WTC11 (cell line): ENCODE measurements around the gene VNN1. TPM values are rescaled to one million over a fixed set of nuclear protein-coding genes. Genes with fewer than 3 reads are reported as not detected.

ENCODE experiments used
- ATAC-seq: fragments of 200-7000 bp; cut with Tn5 transposase; 2 replicates; pipeline ENCODE4 v1.10.0; 2021; ENCODE audit warnings: mild to moderate bottlenecking, moderate library complexity
- CTCF ChIA-PET: fragments of 300-600 bp; sonication (Branson Sonifier 250); formaldehyde crosslinking; loops from one replicate; lab custom pipeline; 2021; ENCODE audit warnings: antibody characterized with exemption; lab: Charles Lee
- POLR2A ChIA-PET: fragments of 350-600 bp; sonication (Branson Sonifier 250); formaldehyde crosslinking; loops from one replicate; lab custom pipeline; 2021; ENCODE audit warnings: antibody characterized with exemption; lab: Charles Lee
- DNase-seq: peaks from one replicate; pipeline ENCODE4 v3.0.0; 2021; ENCODE audit warnings: low spot score
- H3K27ac Mint-ChIP-seq: 2 replicates; pipeline ENCODE4 v1.8.0; 2021; ENCODE audit warnings: mixed read lengths
- H3K27me3 Mint-ChIP-seq: 2 replicates; pipeline ENCODE4 v1.8.0; 2021; ENCODE audit warnings: low read depth, mild to moderate bottlenecking, moderate library complexity, mixed read lengths
- H3K36me3 Mint-ChIP-seq: 2 replicates; pipeline ENCODE4 v1.8.0; 2021; ENCODE audit warnings: mixed read lengths
- H3K4me1 Mint-ChIP-seq: 2 replicates; pipeline ENCODE4 v1.8.0; 2022; ENCODE audit warnings: mixed read lengths
- H3K4me3 Mint-ChIP-seq: 2 replicates; pipeline ENCODE4 v1.8.0; 2021; ENCODE audit warnings: mild to moderate bottlenecking, moderate library complexity, mixed read lengths
- H3K9me3 Mint-ChIP-seq: 2 replicates; pipeline ENCODE4 v1.8.0; 2021; ENCODE audit warnings: mixed read lengths
- ARID4B ChIP-seq: sonication (generic); formaldehyde crosslinking; IDR thresholded peaks from 2 replicates; pipeline ENCODE4 v1.8.0; 2023; ENCODE audit warnings: missing genetic modification reagents, mild to moderate bottlenecking, borderline replicate concordance
- ATF1 ChIP-seq: sonication (generic); formaldehyde crosslinking; IDR thresholded peaks from 2 replicates; pipeline ENCODE4 v1.8.1; 2023; ENCODE audit warnings: mild to moderate bottlenecking, moderate library complexity, missing genetic modification reagents
- ATF6 ChIP-seq: sonication (generic); formaldehyde crosslinking; IDR thresholded peaks from 2 replicates; pipeline ENCODE4 v1.8.1; 2023; ENCODE audit warnings: mild to moderate bottlenecking, missing genetic modification reagents
- CTCF ChIP-seq: fragments of 200-600 bp; IDR thresholded peaks from 2 replicates; pipeline ENCODE4 v1.8.0; 2022; ENCODE audit warnings: antibody characterized with exemption
- E2F1 ChIP-seq: sonication (generic); formaldehyde crosslinking; IDR thresholded peaks from 2 replicates; pipeline ENCODE4 v1.8.0; 2022; ENCODE audit warnings: mild to moderate bottlenecking, missing genetic modification reagents
- ERG ChIP-seq: fragments of 250-450 bp; sonication (Bioruptor Pico); IDR thresholded peaks from 2 replicates; pipeline ENCODE4 v1.8.0; 2021; ENCODE audit warnings: mild to moderate bottlenecking
- FOXP4 ChIP-seq: sonication (generic); formaldehyde crosslinking; IDR thresholded peaks from 2 replicates; pipeline ENCODE4 v1.8.0; 2022; ENCODE audit warnings: mild to moderate bottlenecking, missing genetic modification reagents
- GRHL2 ChIP-seq: fragments of 250-450 bp; sonication (Bioruptor Pico); IDR thresholded peaks from 2 replicates; pipeline ENCODE4 v1.8.0; 2022; ENCODE audit warnings: mild to moderate bottlenecking, moderate library complexity; ENCODE audit not compliant: insufficient replicate concordance, severe bottlenecking
- HMGXB4 ChIP-seq: sonication (generic); formaldehyde crosslinking; IDR thresholded peaks from 2 replicates; pipeline ENCODE4 v1.8.1; 2023; ENCODE audit warnings: mild to moderate bottlenecking, moderate library complexity, missing genetic modification reagents
- IRF2 ChIP-seq: sonication (generic); formaldehyde crosslinking; IDR thresholded peaks from 2 replicates; pipeline ENCODE4 v1.8.0; 2022; ENCODE audit warnings: low read depth, missing genetic modification reagents, borderline replicate concordance
- JUN ChIP-seq: sonication (generic); formaldehyde crosslinking; IDR thresholded peaks from 2 replicates; pipeline ENCODE4 v1.8.0; 2023; ENCODE audit warnings: mild to moderate bottlenecking, missing genetic modification reagents
- MAX ChIP-seq: sonication (generic); formaldehyde crosslinking; IDR thresholded peaks from 2 replicates; pipeline ENCODE4 v1.8.0; 2022; ENCODE audit warnings: mild to moderate bottlenecking, missing genetic modification reagents
- NFE2L1 ChIP-seq: sonication (generic); formaldehyde crosslinking; IDR thresholded peaks from 2 replicates; pipeline ENCODE4 v1.8.1; 2023; ENCODE audit warnings: missing genetic modification reagents
- PRDM15 ChIP-seq: sonication (generic); formaldehyde crosslinking; IDR thresholded peaks from 2 replicates; pipeline ENCODE4 v1.8.0; 2022; ENCODE audit warnings: missing genetic modification reagents
- TCF7 ChIP-seq: sonication (generic); formaldehyde crosslinking; IDR thresholded peaks from 2 replicates; pipeline ENCODE4 v1.8.0; 2022; ENCODE audit warnings: mild to moderate bottlenecking, low read depth, missing genetic modification reagents, moderate library complexity
- TP53 ChIP-seq: sonication (generic); formaldehyde crosslinking; IDR thresholded peaks from 2 replicates; pipeline ENCODE4 v1.8.1; 2023; ENCODE audit warnings: mild to moderate bottlenecking, missing genetic modification reagents
- ZNF121 ChIP-seq: sonication (generic); formaldehyde crosslinking; IDR thresholded peaks from 2 replicates; pipeline ENCODE4 v1.8.0; 2023; ENCODE audit warnings: missing genetic modification reagents
- ZNF671 ChIP-seq: fragments of 250-450 bp; sonication (Bioruptor Pico); IDR thresholded peaks from 2 replicates; pipeline ENCODE4 v1.8.0; 2021; ENCODE audit warnings: mild to moderate bottlenecking
- total RNA-seq: library from RNA; stranded (reverse); gene quantifications from 3 replicates; pipeline ENCODE4 v1.2.3, GENCODE V29; 2021

Gene VNN1
- total RNA-seq, 1 experiment from 2014 or later = 0.04 TPM

- TF ChIP-seq HMGXB4 (CRISPR knock-in tag) (no peak), CTCF (no peak)
Observed at GRCh38 chr6:132714160-132714559, 305 bp upstream of the VNN1 start (continued).

GRCh38 chr6:132712366-132712765, 1.5 kb downstream of the VNN1 start:
- ATAC-seq = no peak
- Mint-ChIP-seq H3K4me3 (no peak overlapping the region), H3K9me3 (no peaks in the 10 kb centered on the region), H3K27ac (no peak overlapping the region), H3K4me1 (no peaks in the 10 kb centered on the region; the same call in 1 of the 2 replicates), H3K27me3 (no peaks in the 10 kb centered on the region), H3K36me3 (no peaks in the 10 kb centered on the region)
- POLR2A ChIA-PET = no interaction called here
- no peak for DNase-seq
- CTCF ChIA-PET = no interaction called here
- TF ChIP-seq GRHL2 (CRISPR knock-in tag) = no peak
- no peak for TF ChIP-seq E2F1 (CRISPR knock-in tag)
- no peak for TF ChIP-seq ZNF671 (CRISPR knock-in tag)
- no peak for TF ChIP-seq ATF6 (CRISPR knock-in tag)
- no peak for TF ChIP-seq ERG (CRISPR knock-in tag)
- TF ChIP-seq IRF2 (CRISPR knock-in tag) = no peak
- no peak for TF ChIP-seq ZNF121 (CRISPR knock-in tag)
- no peak for TF ChIP-seq ARID4B (CRISPR knock-in tag)
- TF ChIP-seq TCF7 = no peak
- TF ChIP-seq TP53 (CRISPR knock-in tag) = no peak
- no peak for TF ChIP-seq JUN (CRISPR knock-in tag)
- no peak for TF ChIP-seq NFE2L1 (CRISPR knock-in tag)
- TF ChIP-seq FOXP4 (CRISPR knock-in tag) = no peak
- TF ChIP-seq ATF1 (CRISPR knock-in tag) = no peak
- TF ChIP-seq PRDM15 (CRISPR knock-in tag) = no peak
- no peak for TF ChIP-seq MAX
